ENCODE data around the gene EML3.
"Not testable (repeated sequence)": the region's sequence is repeated elsewhere in the genome, so short reads cannot be mapped to it uniquely, and the experiment has no call there.

The EML3 gene

DNA sequence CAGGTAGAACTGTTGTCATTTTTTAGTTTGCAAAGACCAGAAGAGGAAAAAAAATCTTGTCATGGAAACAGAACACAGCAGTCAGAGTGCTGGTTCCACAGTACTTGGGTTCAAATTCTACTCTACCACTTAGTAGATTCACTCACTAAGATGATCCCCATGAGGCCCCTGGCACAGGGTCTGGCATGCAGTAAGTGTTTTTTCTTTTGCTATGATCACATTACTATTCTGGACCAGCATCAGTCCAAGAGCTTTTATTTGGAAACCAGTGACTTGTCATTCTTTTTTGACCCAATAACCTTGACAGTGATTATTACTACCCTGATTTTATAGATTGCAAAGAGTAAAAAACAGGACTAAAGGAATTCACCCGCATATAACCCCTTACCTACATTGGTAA lies 43.0 kb downstream of the EML3 start:
- no peak for DNase-seq

DNA sequence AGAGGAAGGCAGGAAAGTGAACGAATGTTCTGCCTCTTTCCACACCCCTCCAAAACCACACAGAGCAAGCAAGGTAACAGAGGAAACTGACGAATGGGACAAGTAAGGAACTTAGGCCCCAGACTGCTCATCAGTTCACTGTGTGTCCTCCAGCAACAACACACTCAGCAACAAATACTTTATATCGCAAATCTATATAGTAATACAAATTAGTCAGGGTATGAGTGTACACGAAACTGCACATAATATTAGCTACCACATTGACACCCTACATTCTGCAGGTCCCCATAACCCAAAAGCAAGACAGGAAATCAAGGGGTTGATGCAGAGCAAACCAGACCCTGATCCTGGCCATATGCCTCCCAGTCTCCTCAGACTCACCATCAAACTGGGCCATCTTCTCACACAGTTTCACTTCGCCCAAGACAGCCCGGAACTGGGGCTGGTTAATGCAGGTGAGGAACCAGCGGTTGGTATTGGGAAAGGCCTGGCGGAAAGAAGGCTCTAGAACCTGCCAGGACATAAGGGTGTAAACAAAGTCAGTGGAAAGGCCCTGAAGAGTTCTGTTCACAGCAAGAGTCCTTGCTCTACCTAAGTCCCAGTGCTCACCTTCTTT lies 45.4 kb downstream of the EML3 start:
- no peak for DNase-seq

DNA sequence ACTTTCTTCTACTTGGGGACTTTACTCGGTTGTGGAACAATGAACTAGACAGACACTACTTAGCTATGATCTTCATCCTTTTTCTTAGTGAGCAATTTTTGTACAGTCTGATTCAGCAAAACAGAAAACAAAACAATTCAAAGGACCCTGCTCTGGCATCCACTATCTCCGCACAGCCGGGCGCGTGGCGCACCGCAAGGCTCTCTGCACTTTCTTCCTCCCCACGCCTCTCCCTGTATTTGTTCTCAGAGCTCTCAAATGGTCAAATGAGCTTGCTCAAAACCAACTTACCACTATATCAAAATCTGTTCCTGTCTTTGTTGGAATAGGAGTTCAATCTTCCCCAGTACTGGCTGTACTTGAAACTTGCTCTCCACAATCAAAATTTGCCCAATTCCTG lies 46.3 kb downstream of the EML3 start:
- DNase-seq = no peak

DNA sequence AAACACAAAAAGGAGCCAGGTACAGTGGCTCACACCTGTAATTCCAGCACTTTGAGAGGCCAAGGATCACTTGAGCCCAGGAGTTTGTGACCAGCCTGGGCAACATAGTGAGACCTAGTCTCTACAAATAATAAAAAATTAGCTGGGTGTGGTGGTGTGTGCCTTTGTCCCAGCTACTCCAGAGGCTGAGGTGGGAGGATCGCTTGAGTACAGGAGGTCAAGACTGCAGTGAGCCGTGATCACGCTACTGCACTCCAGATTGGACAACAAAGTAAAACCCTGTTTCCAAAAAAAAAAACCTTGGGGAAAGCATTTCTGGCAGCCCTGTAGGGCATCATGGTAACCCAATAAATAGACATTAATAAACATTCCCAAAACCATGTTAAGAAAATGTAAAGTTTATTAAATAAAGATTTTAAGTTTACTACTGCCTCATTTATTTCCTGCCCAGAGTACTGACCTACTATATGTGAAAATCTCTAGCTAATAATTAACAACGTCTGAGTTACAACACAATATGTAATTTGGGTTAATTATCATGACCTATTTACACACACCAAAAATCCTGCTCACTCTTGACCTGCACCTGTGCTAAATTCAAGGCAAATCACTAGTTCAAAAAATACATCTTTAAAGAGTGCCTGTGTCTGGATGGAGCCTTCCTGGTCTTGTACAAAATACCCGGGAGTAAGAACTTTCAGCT lies 47.3 kb downstream of the EML3 start:
- no peak for DNase-seq

DNA sequence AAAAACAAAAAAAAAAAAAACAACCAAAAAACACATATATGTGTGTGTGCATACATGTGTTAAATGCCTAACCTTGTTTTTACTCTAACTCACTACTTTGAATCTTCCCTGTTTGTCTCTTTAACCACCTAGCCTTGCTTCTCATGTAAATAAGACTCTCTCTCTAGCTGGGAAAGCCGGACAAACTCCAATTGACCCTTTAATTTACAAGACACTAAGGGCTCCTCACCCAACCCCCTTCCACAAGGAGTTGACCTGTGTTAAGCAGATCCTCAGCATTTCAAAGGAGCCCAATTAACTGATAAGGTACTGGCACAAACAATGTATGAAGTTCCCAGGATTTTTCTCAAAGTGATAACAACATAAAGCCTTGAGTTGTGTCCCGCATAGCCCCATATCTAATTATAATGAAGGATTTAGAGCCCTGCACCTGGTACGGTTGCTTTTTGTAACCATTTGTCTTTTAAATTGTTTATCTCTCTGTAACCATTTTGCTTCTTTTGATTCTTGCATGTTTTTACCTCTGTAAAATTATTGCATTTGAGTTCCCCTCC lies 50.8 kb downstream of the EML3 start:
- DNase-seq = not testable (repeated sequence)

DNA sequence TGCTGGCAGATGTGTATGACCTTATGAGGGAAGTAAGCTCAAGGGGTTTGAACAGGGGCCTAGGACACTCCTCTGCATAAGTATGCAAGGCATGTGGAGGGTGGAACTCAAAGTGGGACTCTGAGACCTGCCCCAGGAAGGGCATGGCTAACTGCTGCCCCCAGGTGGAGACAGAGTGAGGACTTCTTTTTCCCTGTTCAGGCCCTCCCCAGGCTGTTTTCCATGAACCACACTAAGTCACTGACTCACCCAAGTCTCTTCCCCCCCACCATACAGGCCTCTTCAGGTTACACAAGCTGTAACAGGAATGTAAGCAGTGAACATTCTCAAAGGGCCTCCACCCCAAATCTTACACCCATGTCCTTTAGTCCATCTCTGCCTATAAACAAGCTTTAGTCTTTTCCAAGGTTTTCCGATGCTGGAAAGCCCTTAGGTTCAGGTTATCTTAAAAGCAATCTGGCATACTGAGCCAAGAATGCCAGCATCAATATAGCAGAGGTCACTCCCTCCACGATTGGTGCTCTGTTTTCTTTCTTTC lies 51.9 kb downstream of the EML3 start:
- DNase-seq = peak; percentile 92 to 93 (median 93)

DNA sequence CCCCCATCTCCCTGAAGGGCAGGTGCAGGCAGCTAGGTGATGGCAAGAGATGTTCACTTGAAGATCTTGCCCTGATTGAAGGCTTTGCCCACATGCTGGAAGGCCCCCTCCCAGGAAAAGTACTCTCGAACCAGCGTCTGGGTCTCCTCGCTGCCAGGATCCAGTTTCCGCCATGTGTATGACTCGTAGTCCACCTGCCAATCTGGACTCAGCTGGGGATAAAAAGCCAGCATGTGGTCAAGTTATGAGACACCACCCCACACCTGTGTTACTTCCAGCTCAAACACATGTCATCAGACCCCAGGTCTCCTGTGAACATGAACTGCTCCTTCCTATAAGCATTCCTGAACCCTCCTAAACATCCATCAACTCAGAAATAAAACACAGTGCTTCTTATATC lies 52.9 kb downstream of the EML3 start:
- not testable (repeated sequence) for DNase-seq

DNA sequence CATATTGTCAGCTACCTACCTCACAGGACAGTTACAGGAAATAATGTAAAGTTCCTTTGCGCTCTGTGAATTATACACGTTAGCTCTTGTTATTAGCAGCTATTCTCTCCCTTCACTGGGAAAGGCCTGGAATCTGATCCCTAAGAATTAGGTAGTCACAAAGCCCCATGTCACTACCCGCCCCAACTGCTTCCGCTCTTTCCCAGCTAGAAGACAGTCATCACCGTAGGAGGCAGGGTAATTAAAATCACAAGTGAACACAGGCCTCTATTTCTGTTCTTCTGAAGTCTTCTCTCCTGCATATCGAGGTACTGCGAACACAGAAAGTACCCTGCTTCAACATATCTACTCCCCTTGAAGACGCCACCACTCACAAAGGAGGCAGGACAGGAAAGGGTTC lies 53.4 kb downstream of the EML3 start:
- DNase-seq = no peak

DNA sequence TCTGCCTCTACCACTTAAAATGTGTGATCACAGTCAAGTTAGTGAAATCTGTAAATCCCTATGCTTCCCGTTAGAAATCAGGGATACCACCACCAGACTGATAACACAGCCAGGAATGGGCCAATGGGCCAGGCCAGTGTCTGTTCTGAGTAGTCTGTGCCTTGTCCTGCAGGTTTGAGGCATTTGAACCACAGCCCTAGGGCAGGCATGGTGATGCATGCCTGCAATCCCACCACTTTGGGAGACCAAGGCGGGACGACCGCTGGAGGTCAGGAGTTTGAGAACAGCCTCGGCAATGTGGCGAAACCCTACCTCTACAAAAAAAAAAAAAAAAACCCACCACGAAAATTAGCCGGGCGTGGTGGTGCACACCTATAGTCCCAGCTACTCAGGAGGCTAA lies 53.9 kb downstream of the EML3 start:
- DNase-seq = no peak

DNA sequence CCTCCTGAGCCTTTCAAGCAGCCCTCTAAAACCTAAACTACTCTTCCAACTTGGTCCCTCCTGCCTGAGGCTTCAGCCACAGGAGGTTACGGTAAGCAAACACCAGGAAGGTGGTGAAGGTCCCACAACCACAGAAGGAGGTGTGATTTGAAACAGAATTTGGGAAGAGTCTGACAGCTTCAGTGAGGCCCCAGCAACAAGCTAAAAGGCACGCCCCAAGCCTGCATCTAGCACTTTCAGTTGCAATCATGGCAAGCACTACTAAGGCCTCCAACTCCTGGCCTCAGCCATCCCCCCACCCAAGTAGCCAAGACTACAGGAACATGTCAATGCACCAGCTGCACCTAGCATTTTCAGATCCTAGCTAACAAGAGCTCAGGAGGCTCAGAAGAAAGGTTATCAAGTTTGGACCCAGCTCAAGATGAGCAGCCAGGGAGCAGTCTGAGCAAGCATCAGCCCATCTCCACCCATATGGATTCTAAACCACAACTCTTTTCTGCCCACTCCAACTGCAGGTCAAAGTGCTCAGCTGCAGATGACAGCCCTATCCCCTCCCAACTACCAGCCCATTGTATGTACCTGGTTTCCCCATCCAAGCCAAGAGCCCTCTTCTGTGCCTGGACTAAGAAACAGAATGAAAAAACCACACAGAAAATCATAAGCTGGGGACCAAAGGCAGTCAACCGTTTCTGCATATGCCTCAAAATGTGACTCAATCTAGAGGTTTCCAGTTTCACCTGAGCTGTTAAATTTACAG lies 55.5 kb downstream of the EML3 start:
- no peak for DNase-seq

DNA sequence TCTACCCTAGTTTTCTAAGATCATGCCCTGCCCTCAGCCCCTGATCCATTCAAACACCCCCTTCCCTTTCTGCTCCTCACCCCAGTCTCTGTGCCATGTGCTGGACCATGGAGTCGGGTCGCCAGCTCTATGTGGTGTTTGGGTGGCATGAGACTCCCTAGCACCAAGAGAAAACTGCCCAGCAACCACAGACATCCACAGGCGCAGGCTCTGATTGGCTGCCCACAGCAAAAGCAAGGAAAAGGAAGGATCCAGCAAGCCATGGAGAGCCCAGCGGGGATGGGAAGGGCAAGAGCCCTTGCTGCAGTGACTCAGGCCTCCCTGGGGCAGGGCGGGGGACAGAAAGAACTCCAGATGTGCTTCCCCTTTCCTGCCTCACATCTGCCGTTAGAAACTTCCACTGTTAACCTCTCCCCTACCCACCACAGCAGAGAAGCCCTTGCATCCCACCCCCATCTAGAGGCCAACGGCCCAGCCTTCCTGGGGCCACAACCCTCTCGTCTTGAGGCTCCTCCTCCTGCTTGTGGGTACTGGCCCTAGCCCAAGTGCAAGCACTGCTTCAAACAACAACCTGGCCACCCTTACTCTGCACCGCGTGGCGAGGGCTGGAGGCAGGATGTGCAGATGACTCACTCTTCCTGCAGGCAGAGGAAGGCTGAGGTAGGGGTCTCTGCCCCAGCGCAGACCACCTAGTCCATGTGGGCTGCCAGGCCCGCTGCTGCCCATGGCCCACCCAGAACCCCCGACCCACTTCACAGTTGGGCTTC lies 56.3 kb downstream of the EML3 start:
- DNase-seq = peak; percentile 94 to 96 (median 95)

DNA sequence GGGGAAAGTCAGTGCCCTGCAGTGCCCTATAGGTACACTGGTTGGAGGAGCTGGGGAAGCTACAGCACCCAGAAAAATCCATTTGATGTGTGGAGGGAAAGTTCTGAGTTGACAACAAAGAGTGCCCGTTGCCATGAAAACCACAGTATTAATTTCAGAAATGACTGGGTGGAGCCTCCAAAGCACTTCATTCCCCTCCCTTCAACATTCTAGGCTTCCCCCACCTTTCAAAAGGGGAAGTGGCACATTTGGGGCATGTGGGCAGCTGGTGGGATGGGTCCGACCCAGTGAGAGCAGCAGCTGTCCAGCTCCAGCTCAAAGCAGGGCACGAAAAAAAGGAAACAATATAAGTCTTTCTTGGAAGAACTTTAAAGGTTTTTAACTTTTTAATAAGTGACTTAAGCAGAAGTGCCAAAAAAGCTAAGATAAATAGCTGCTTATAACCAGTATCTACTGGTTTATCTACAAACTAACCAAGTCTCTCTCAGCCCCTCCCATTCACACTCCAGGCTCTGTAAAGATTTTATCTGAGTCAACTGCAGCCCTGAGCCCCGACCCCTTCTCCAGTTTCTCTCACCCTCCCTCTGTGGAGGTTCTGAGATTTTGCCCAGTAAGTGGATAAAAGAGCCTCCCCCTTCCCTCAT lies 57.0 kb downstream of the EML3 start:
- DNase-seq = peak; percentile 87 to 93 (median 89)

DNA sequence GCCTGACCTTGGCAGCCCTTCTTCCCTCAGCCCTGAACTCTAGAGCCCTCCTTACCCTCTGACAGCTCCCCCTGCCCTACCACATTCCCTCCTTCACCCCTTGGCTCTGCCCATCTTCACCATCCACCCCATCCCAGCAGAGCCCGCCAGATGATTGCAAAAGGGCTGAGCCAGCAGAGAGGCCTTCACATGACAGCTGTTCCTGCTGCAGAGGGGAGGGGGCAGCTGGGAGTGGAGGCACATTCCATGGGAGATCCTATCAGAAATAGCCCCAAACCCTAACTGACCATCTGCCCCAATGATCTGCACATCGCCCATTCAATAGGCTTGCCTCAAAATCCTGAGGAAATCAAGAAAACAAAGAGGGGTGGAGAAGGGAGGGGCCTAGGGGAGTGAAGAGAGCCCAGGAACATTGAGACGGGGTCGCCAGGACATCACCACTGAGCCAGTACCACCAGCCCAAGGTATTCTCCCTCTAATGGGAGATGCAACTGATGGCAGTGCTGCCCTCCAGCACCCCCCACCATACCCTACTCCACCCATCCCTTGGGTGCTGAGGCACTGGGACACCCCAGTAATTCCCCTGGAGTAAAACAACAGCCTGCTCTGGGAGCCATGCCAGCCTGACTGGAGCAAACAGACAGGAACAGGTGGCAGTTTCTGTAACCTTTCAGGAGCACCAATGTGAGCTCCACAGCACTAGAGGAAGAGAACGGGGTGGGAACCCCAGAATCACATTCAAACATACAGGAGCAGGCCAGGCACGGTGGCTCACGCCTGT lies 58.0 kb downstream of the EML3 start:
- DNase-seq = peak in 1 of 3 donors; percentile 20

DNA sequence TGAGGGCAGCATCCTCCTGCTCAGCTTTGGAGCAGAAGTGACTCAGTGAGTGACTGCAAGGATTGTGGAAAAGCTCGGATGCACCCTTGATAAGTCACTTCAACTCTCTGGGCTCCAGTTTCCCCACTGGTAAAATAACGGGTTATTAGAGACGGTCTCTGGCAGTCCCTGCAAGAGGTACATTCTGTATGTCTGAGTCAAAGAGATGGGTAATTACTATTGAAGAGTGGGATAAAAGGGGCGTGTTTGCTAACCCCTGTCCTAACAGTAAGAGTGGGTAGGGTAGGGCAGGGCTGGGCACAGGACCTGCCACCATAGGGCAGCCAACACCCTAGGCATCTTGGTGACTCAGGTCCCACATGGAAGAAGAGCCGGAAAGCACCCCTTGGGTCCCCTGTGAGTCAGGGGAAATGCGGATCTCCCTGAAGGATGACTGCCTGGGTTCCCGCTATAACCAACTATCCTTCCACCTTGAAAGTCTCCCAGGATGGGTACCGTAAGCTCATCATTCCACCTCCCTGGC lies 58.7 kb downstream of the EML3 start:
- peak; percentile 94 to 98 (median 94) for DNase-seq

DNA sequence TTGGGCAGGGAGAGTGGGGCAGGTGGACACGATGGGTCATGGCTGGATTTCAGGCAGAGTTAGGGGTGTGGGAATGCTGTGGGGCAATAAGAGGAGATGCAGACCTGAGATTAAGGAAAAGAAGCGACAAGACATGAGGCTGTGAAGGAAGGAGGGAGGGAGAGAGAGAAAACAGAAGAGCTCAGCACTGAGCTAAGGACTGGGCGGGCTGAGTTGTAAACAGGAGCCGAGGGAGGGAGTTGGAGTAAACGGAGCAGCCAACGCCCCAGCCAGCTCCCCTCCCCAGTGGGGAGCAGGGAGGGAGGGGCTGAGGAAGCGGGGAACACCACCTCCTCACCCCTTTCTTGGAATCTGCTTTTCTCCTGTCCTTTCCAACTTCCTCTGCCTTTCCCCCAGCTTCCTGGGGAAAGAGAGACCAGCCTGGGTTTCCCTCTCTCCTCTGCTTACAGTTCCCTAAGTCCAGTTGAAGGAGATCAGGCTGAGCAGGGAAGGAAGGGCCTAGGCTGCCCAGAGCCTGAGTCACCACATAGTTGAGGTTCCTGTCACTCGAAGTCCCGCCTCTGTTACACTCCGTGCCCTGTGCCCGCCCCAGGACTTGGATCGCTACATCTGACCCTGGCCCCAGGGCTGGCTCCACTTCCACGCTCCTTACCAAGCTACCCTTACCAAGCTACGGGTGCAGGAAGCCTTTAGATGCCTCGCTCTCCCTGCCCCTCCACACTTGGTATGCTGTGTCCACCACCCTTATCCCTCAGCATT lies 59.3 kb downstream of the EML3 start:
- DNase-seq = peak; percentile 92 to 96 (median 92)

DNA sequence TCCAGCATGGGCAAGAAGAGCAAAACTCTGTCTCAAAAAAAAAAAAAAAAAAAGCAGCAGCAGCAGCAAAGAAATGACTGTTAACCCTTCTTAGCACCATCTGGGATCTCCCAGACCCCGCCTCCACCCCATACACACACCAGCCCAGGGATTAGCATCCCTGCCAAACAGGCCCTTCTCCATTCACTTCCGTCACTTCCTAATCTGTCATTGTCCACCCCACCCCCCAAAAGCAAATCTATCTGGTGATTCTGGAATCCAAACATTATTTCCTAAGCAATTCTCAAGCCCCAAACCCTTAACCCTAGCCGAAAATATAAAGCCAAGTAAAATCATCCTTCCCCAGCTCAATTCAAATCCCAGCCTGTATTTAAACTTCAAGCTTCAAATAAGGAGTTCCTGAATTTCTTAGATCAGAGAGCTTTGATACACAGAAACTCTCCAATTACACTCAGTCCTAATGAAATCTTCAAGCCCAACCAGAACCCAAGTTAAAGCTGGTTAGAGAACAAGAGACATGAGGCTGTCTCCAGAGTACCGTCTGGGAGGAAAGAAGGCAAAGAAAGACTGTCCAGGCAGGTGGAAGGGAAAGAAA lies 60.0 kb downstream of the EML3 start:
- DNase-seq = peak in 2 of 3 donors; percentile 48 to 57

All from suppressor macrophage treated with lipopolysaccharide for 1 hour (primary cell).